Neural cell (in vitro differentiated cells): ENCODE data around the gene CUL2. TPM values are rescaled to one million over a fixed set of nuclear protein-coding genes. Genes with fewer than 3 reads are reported as not detected.

Source experiments
- H2AFZ ChIP-seq: fragments of 200-600, 300-800 bp; sonication (generic), shearing (Covaris generic); 2 replicates; pipeline ENCODE4 v1.6.0; 2014; ENCODE audit warnings: low read depth, mild to moderate bottlenecking, antibody characterized with exemption, low read length, moderate library complexity
- H3F3A ChIP-seq: fragments of 200-600 bp; shearing (Covaris generic); 2 replicates; pipeline ENCODE4 v1.6.1; 2016; ENCODE audit warnings: mild to moderate bottlenecking, moderate library complexity, mixed read lengths, antibody characterized with exemption, low read length; ENCODE audit not compliant: insufficient read depth, poor library complexity, severe bottlenecking
- H3K27ac ChIP-seq: fragments of 200-600, 300-800 bp; sonication (generic), shearing (Covaris generic); 2 replicates; pipeline ENCODE4 v1.5.1; 2014; ENCODE audit warnings: mild to moderate bottlenecking, low read length, moderate library complexity
- H3K27me3 ChIP-seq: fragments of 300-800, 200-600 bp; sonication (generic), shearing (Covaris generic); 2 replicates; pipeline ENCODE4 v1.6.0; 2014; ENCODE audit warnings: mild to moderate bottlenecking, low read depth, low read length, moderate library complexity; ENCODE audit not compliant: insufficient read depth
- H3K36me3 ChIP-seq: fragments of 300-800, 200-600 bp; sonication (generic), shearing (Covaris generic); 2 replicates; pipeline ENCODE4 v1.5.1; 2014; ENCODE audit warnings: mild to moderate bottlenecking, antibody characterized with exemption, low read length, moderate library complexity; ENCODE audit not compliant: insufficient read depth
- H3K4me2 ChIP-seq: fragments of 300-800, 200-600 bp; sonication (generic), shearing (Covaris generic); 2 replicates; pipeline ENCODE4 v1.6.0; 2014; ENCODE audit warnings: mild to moderate bottlenecking, low read length
- H3K4me3 ChIP-seq: fragments of 300-800, 200-600 bp; sonication (generic), shearing (Covaris generic); 2 replicates; pipeline ENCODE4 v1.5.1; 2014; ENCODE audit warnings: mild to moderate bottlenecking, low read length, moderate library complexity
- H3K79me2 ChIP-seq: fragments of 200-600 bp; shearing (Covaris generic); replicated peaks from 2 replicates; pipeline ENCODE4 v1.6.0; 2014; ENCODE audit warnings: mild to moderate bottlenecking, low read length, moderate library complexity; ENCODE audit not compliant: insufficient read depth
- H3K9ac ChIP-seq: fragments of 300-800, 200-600 bp; sonication (generic), shearing (Covaris generic); 2 replicates; pipeline ENCODE4 v1.6.1; 2016; ENCODE audit warnings: mild to moderate bottlenecking, low read length, mixed read lengths
- H3K9me2 ChIP-seq: fragments of 200-600 bp; shearing (Covaris generic); 2 replicates; pipeline ENCODE4 v1.6.1; 2016; ENCODE audit warnings: mild to moderate bottlenecking, low read length, mixed read lengths; ENCODE audit not compliant: insufficient read depth
- H3K9me3 ChIP-seq: fragments of 200-600, 300-800 bp; sonication (generic), shearing (Covaris generic); 2 replicates; pipeline ENCODE4 v1.6.1; 2016; ENCODE audit warnings: mild to moderate bottlenecking, mixed run types, low read length, moderate library complexity, mixed read lengths
- H4K20me1 ChIP-seq: fragments of 200-600 bp; shearing (Covaris generic); 2 replicates; pipeline ENCODE4 v1.6.1; 2016; ENCODE audit warnings: mild to moderate bottlenecking, mixed run types; ENCODE audit not compliant: insufficient read depth
- EP300 ChIP-seq: fragments of 450-650 bp; conservative IDR thresholded peaks from 2 replicates; pipeline ENCODE4 v1.6.1; 2014; ENCODE audit warnings: antibody characterized with exemption, mild to moderate bottlenecking, moderate library complexity; ENCODE audit not compliant: poor library complexity, severe bottlenecking
- EZH2 ChIP-seq: fragments of 200-600, 300-800 bp; shearing (Covaris generic), sonication (generic); IDR thresholded peaks from 2 replicates; pipeline ENCODE4 v1.6.1; 2014; ENCODE audit warnings: antibody characterized with exemption, low read length, borderline replicate concordance, mild to moderate bottlenecking; ENCODE audit not compliant: insufficient read depth, poor library complexity, severe bottlenecking
- MXI1 ChIP-seq: fragments of 450-650 bp; conservative IDR thresholded peaks from 2 replicates; pipeline ENCODE4 v1.6.1; 2014; ENCODE audit warnings: antibody characterized with exemption, mild to moderate bottlenecking; ENCODE audit not compliant: poor library complexity, severe bottlenecking
- POLR2AphosphoS5 ChIP-seq: IDR thresholded peaks from 2 replicates; pipeline ENCODE4 v1.6.1; 2012
- RAD21 ChIP-seq: fragments of 450-650 bp; conservative IDR thresholded peaks from 2 replicates; pipeline ENCODE4 v1.6.1; 2014; ENCODE audit warnings: antibody characterized with exemption, mild to moderate bottlenecking, moderate library complexity
- SMC3 ChIP-seq: fragments of 450-650 bp; conservative IDR thresholded peaks from 2 replicates; pipeline ENCODE4 v1.6.1; 2014; ENCODE audit warnings: antibody characterized with exemption, mild to moderate bottlenecking, moderate library complexity; ENCODE audit not compliant: poor library complexity
- TAF1 ChIP-seq: IDR thresholded peaks from 2 replicates; pipeline ENCODE4 v1.6.1; 2012; ENCODE audit warnings: low read depth
- polyA plus RNA-seq: library from polyadenylated mRNA; depleted of rRNA; stranded (reverse); fragments of >200 nt; gene quantifications from 2 replicates; pipeline ENCODE4 v1.2.3, GENCODE V29; 2014
- TF ChIP-seq, protein P1 (sequence below): IDR thresholded peaks from 2 replicates; pipeline ENCODE4 v1.6.1; 2012; ENCODE audit warnings: borderline replicate concordance
- TF ChIP-seq, protein P2 (sequence below): fragments of 450-650 bp; IDR thresholded peaks from 2 replicates; pipeline ENCODE4 v1.5.1; 2014; ENCODE audit warnings: antibody characterized with exemption, mild to moderate bottlenecking, moderate library complexity; ENCODE audit not compliant: poor library complexity, severe bottlenecking

The CUL2 gene
- polyA plus RNA-seq, 1 donor from 2014 or later: 40.5 TPM

DNA sequence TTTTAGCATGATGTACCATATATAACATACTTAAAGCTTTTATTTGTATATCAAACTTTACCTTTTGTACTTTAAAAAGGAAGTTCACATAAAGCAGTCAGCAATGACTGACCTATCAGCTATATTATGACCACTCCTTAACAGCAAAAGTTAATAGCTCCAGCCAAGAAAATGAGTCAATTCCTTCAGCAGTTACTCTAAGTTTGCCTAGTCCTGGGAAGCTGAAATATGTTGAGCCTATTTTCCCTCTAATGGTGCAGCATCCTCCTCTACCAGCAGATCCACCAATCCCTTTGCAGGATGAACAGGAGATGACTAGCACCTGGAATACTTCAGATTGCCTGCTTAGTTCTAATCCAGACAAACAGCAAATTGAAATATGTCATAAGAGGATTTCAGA, 64.2 kb downstream of the CUL2 start:
- TF ChIP-seq MXI1 (no peak), EZH2 (no peak), SMC3 (no peak), EP300 (no peak), TAF1 (no peak), POLR2AphosphoS5 (no peak), RAD21 (no peak)
- TF ChIP-seq, protein P1, sequence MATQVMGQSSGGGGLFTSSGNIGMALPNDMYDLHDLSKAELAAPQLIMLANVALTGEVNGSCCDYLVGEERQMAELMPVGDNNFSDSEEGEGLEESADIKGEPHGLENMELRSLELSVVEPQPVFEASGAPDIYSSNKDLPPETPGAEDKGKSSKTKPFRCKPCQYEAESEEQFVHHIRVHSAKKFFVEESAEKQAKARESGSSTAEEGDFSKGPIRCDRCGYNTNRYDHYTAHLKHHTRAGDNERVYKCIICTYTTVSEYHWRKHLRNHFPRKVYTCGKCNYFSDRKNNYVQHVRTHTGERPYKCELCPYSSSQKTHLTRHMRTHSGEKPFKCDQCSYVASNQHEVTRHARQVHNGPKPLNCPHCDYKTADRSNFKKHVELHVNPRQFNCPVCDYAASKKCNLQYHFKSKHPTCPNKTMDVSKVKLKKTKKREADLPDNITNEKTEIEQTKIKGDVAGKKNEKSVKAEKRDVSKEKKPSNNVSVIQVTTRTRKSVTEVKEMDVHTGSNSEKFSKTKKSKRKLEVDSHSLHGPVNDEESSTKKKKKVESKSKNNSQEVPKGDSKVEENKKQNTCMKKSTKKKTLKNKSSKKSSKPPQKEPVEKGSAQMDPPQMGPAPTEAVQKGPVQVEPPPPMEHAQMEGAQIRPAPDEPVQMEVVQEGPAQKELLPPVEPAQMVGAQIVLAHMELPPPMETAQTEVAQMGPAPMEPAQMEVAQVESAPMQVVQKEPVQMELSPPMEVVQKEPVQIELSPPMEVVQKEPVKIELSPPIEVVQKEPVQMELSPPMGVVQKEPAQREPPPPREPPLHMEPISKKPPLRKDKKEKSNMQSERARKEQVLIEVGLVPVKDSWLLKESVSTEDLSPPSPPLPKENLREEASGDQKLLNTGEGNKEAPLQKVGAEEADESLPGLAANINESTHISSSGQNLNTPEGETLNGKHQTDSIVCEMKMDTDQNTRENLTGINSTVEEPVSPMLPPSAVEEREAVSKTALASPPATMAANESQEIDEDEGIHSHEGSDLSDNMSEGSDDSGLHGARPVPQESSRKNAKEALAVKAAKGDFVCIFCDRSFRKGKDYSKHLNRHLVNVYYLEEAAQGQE: no peak
- TF ChIP-seq, protein P2, sequence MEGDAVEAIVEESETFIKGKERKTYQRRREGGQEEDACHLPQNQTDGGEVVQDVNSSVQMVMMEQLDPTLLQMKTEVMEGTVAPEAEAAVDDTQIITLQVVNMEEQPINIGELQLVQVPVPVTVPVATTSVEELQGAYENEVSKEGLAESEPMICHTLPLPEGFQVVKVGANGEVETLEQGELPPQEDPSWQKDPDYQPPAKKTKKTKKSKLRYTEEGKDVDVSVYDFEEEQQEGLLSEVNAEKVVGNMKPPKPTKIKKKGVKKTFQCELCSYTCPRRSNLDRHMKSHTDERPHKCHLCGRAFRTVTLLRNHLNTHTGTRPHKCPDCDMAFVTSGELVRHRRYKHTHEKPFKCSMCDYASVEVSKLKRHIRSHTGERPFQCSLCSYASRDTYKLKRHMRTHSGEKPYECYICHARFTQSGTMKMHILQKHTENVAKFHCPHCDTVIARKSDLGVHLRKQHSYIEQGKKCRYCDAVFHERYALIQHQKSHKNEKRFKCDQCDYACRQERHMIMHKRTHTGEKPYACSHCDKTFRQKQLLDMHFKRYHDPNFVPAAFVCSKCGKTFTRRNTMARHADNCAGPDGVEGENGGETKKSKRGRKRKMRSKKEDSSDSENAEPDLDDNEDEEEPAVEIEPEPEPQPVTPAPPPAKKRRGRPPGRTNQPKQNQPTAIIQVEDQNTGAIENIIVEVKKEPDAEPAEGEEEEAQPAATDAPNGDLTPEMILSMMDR: no peak
- no peak overlapping the region for H3K4me2 ChIP-seq
- no peak overlapping the region for H3K27ac ChIP-seq
- no peaks in the 10 kb centered on the region for H3F3A ChIP-seq
- H3K9me2 ChIP-seq: no peaks in the 10 kb centered on the region
- H3K9me3 ChIP-seq: no peaks in the 10 kb centered on the region
- H3K36me3 ChIP-seq: no peaks in the 10 kb centered on the region
- H2AFZ ChIP-seq: no peak overlapping the region
- H3K4me3 ChIP-seq: no peak overlapping the region
- H4K20me1 ChIP-seq: no peaks in the 10 kb centered on the region
- H3K79me2 ChIP-seq: no peaks in the 10 kb centered on the region
- no peak overlapping the region for H3K9ac ChIP-seq
- no peaks in the 10 kb centered on the region for H3K27me3 ChIP-seq

DNA sequence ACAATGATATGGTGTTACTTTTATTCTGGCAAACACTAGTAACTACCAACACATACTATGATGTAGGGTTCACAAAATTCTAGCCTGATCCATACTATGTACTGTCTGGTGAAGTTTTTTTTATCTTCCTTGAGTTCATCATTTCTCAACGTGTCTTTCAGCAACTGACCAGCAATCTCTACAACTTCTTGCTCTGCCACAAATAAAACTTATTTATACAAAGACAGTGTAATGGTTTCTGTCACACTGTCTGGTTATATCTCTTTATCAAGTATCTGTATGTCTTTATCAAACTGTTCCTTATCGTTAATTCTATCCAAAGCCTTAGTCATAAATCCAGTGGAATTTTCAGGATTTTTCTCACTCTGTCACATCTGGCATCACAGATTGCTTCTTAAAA, 69.7 kb downstream of the CUL2 start:
- no peaks in the 10 kb centered on the region for H3F3A ChIP-seq
- no peak overlapping the region for H3K4me3 ChIP-seq
- no peak overlapping the region for H3K27ac ChIP-seq
- no peaks in the 10 kb centered on the region for H4K20me1 ChIP-seq
- no peaks in the 10 kb centered on the region for H3K27me3 ChIP-seq
- H3K36me3 ChIP-seq: no peaks in the 10 kb centered on the region
- no peaks in the 10 kb centered on the region for H3K9me3 ChIP-seq
- H3K79me2 ChIP-seq: no peaks in the 10 kb centered on the region
- no peak overlapping the region for H3K9ac ChIP-seq
- no peak overlapping the region for H3K4me2 ChIP-seq
- H3K9me2 ChIP-seq: no peaks in the 10 kb centered on the region
- no peak for TF ChIP-seq EZH2
- H2AFZ ChIP-seq: no peak overlapping the region
